Stimulated activated CD8-positive, alpha-beta memory T cell treated with anti-CD3 and anti-CD28 coated beads, Interleukin-7, amount 100 ng/mL, for 1 hour (primary cell): ENCODE data around the gene YEATS4.

Experiments used
- DNase-seq, 2 donors: peaks; one replicate each; pipeline ENCODE4 v3.0.0-alpha.2; 2020; ENCODE audit warnings: low read depth in 2 of 2

YEATS4 gene

GRCh38 chr12:69392179-69392928 lies 32.8 kb downstream of the YEATS4 start:
- DNase-seq, result no peak

- no peak for DNase-seq
Measured at GRCh38 chr12:69396041-69396440, 36.5 kb downstream of the YEATS4 start.

- no peak for DNase-seq
Measured at GRCh38 chr12:69396963-69397362, 37.4 kb downstream of the YEATS4 start.

- DNase-seq, result no peak
Measured at GRCh38 chr12:69397978-69398377, 38.4 kb downstream of the YEATS4 start.

GRCh38 chr12:69401940-69402339 lies 42.4 kb downstream of the YEATS4 start:
- DNase-seq, result no peak

- DNase-seq, result no peak
Measured at GRCh38 chr12:69404851-69405565, 45.5 kb downstream of the YEATS4 start.

GRCh38 chr12:69405566-69405865 lies 46.0 kb downstream of the YEATS4 start:
- no peak for DNase-seq

GRCh38 chr12:69406217-69406616 lies 46.7 kb downstream of the YEATS4 start:
- DNase-seq, result no peak

GRCh38 chr12:69410571-69410970 lies 51.0 kb downstream of the YEATS4 start:
- no peak for DNase-seq

- DNase-seq, result no peak
Measured at GRCh38 chr12:69412655-69413054, 53.1 kb downstream of the YEATS4 start.

GRCh38 chr12:69415471-69416275 lies 56.1 kb downstream of the YEATS4 start:
- DNase-seq, result no peak

GRCh38 chr12:69417231-69417630 lies 57.7 kb downstream of the YEATS4 start:
- DNase-seq, result no peak

GRCh38 chr12:69417741-69418167 lies 58.2 kb downstream of the YEATS4 start:
- no peak for DNase-seq

GRCh38 chr12:69419701-69420100 lies 60.2 kb downstream of the YEATS4 start:
- no peak for DNase-seq

- no peak for DNase-seq
Measured at GRCh38 chr12:69421548-69421947, 62.0 kb downstream of the YEATS4 start.

- DNase-seq, result no peak
Measured at GRCh38 chr12:69423037-69423905, 63.7 kb downstream of the YEATS4 start.

GRCh38 chr12:69425417-69425816 lies 65.9 kb downstream of the YEATS4 start:
- DNase-seq, result no peak

- DNase-seq, result no peak
Measured at GRCh38 chr12:69428351-69429073, 69.0 kb downstream of the YEATS4 start.

GRCh38 chr12:69430942-69431590 lies 71.5 kb downstream of the YEATS4 start:
- DNase-seq, result no peak

GRCh38 chr12:69431591-69432222 lies 72.2 kb downstream of the YEATS4 start:
- DNase-seq, result no peak
